Effector memory CD4-positive, alpha-beta T cell (primary cell): Measurements from ENCODE around the gene NHLH1.

Experiments
- DNase-seq, 3 donors: peaks; one replicate each; pipeline ENCODE4 v3.0.0-alpha.2; 2020
- H3K27ac ChIP-seq: 2 replicates; pipeline ENCODE4 v1.7.0; 2013; ENCODE audit warnings: mild to moderate bottlenecking, low read length, moderate library complexity; ENCODE audit not compliant: insufficient read depth, poor library complexity, severe bottlenecking
- H3K27me3 ChIP-seq: replicated peaks from 2 replicates; pipeline ENCODE4 v1.7.0; 2013; ENCODE audit warnings: mild to moderate bottlenecking, low read length; ENCODE audit not compliant: insufficient read depth, control insufficient read depth, poor library complexity, severe bottlenecking
- H3K36me3 ChIP-seq: 2 replicates; pipeline ENCODE4 v1.7.0; 2013; ENCODE audit warnings: mild to moderate bottlenecking, low read length, moderate library complexity; ENCODE audit not compliant: control insufficient read depth, insufficient read depth
- H3K4me1 ChIP-seq: 2 replicates; pipeline ENCODE4 v1.7.0; 2013; ENCODE audit warnings: low read length, mild to moderate bottlenecking; ENCODE audit not compliant: control insufficient read depth, insufficient read depth, poor library complexity, severe bottlenecking
- H3K4me3 ChIP-seq: 2 replicates; pipeline ENCODE4 v1.7.0; 2013; ENCODE audit warnings: low read length, low read depth, mild to moderate bottlenecking; ENCODE audit not compliant: insufficient read depth, poor library complexity, severe bottlenecking
- H3K9me3 ChIP-seq: 2 replicates; pipeline ENCODE4 v1.7.0; 2013; ENCODE audit warnings: mild to moderate bottlenecking, low read length, moderate library complexity; ENCODE audit not compliant: control insufficient read depth

The NHLH1 gene

GRCh38 chr1:160342526-160342925 lies 24.3 kb upstream of the NHLH1 start:
- peak overlapping the region; percentile 91 for H3K4me3 ChIP-seq
- peaks cover 16% of the 10 kb centered on the region for H3K4me1 ChIP-seq
- DNase-seq = no peak
- H3K36me3 ChIP-seq = peaks cover 33% of the 10 kb centered on the region
- H3K27me3 ChIP-seq = no peaks in the 10 kb centered on the region
- peak overlapping the region; percentile 93 for H3K27ac ChIP-seq
- H3K9me3 ChIP-seq = no peaks in the 10 kb centered on the region

GRCh38 chr1:160342953-160343869 lies 23.7 kb upstream of the NHLH1 start, which contains the start of the genes COPA and NCSTN:
TSS of gene COPA (minus strand) at chr1:160343250. CDS start at chr1:160343170, 80 bp downstream.
TSS of gene NCSTN (plus strand) at chr1:160343383. CDS start at chr1:160343397, 14 bp downstream.
- H3K9me3 ChIP-seq = no peaks in the 10 kb centered on the region
- peak; percentile 82 to 88 (median 83) for DNase-seq
- peak within 1 kb of the TSS; percentile 93 for H3K27ac ChIP-seq
- no peaks in the 10 kb centered on the region for H3K27me3 ChIP-seq
- H3K4me1 ChIP-seq = peaks cover 16% of the 10 kb centered on the region
- peaks cover 29% of the 10 kb centered on the region for H3K36me3 ChIP-seq
- peak within 1 kb of the TSS; percentile 91 for H3K4me3 ChIP-seq

GRCh38 chr1:160344241-160344640 lies 22.6 kb upstream of the NHLH1 start:
- Histone ChIP-seq H3K36me3 (peaks cover 28% of the 10 kb centered on the region), H3K27me3 (no peaks in the 10 kb centered on the region), H3K9me3 (no peaks in the 10 kb centered on the region), H3K27ac (no peak overlapping the region), H3K4me1 (peaks cover 16% of the 10 kb centered on the region), H3K4me3 (peak overlapping the region; percentile 91)
- DNase-seq = no peak

- Histone ChIP-seq H3K27ac (no peak overlapping the region), H3K4me1 (peaks cover 16% of the 10 kb centered on the region), H3K4me3 (no peak overlapping the region), H3K36me3 (peaks cover 28% of the 10 kb centered on the region), H3K27me3 (no peaks in the 10 kb centered on the region), H3K9me3 (no peaks in the 10 kb centered on the region)
- DNase-seq = no peak
Observed at GRCh38 chr1:160344936-160345335, 21.9 kb upstream of the NHLH1 start.

- H3K9me3 ChIP-seq = no peaks in the 10 kb centered on the region
- DNase-seq = no peak
- H3K27ac ChIP-seq = no peak overlapping the region
- H3K4me1 ChIP-seq = peaks cover 12% of the 10 kb centered on the region
- peaks cover 40% of the 10 kb centered on the region for H3K36me3 ChIP-seq
- no peaks in the 10 kb centered on the region for H3K27me3 ChIP-seq
- no peak overlapping the region for H3K4me3 ChIP-seq
Observed at GRCh38 chr1:160346463-160346862, 20.4 kb upstream of the NHLH1 start.

GRCh38 chr1:160346958-160347357 lies 19.9 kb upstream of the NHLH1 start:
- H3K27ac ChIP-seq = no peak overlapping the region
- no peaks in the 10 kb centered on the region for H3K27me3 ChIP-seq
- peaks cover 9% of the 10 kb centered on the region for H3K4me1 ChIP-seq
- peaks cover 45% of the 10 kb centered on the region for H3K36me3 ChIP-seq
- no peak overlapping the region for H3K4me3 ChIP-seq
- no peaks in the 10 kb centered on the region for H3K9me3 ChIP-seq
- DNase-seq = no peak

- no peak overlapping the region for H3K27ac ChIP-seq
- no peaks in the 10 kb centered on the region for H3K9me3 ChIP-seq
- peaks cover 92% of the 10 kb centered on the region for H3K36me3 ChIP-seq
- H3K27me3 ChIP-seq = no peaks in the 10 kb centered on the region
- no peak for DNase-seq
- no peak overlapping the region for H3K4me3 ChIP-seq
- H3K4me1 ChIP-seq = no peaks in the 10 kb centered on the region
Observed at GRCh38 chr1:160351629-160352028, 15.2 kb upstream of the NHLH1 start.

GRCh38 chr1:160352555-160352954 lies 14.3 kb upstream of the NHLH1 start:
- H3K36me3 ChIP-seq = peaks cover 94% of the 10 kb centered on the region
- DNase-seq = no peak
- no peak overlapping the region for H3K27ac ChIP-seq
- H3K4me1 ChIP-seq = no peaks in the 10 kb centered on the region
- no peak overlapping the region for H3K4me3 ChIP-seq
- no peaks in the 10 kb centered on the region for H3K9me3 ChIP-seq
- no peaks in the 10 kb centered on the region for H3K27me3 ChIP-seq

- no peaks in the 10 kb centered on the region for H3K9me3 ChIP-seq
- H3K4me3 ChIP-seq = no peak overlapping the region
- peaks cover 98% of the 10 kb centered on the region for H3K36me3 ChIP-seq
- no peak for DNase-seq
- no peak overlapping the region for H3K27ac ChIP-seq
- H3K4me1 ChIP-seq = no peaks in the 10 kb centered on the region
- H3K27me3 ChIP-seq = no peaks in the 10 kb centered on the region
Observed at GRCh38 chr1:160353223-160353622, 13.6 kb upstream of the NHLH1 start.

GRCh38 chr1:160354388-160354985 lies 12.4 kb upstream of the NHLH1 start:
- H3K9me3 ChIP-seq = no peaks in the 10 kb centered on the region
- H3K27me3 ChIP-seq = no peaks in the 10 kb centered on the region
- DNase-seq = no peak
- no peak overlapping the region for H3K4me3 ChIP-seq
- H3K36me3 ChIP-seq = peaks cover 90% of the 10 kb centered on the region
- H3K4me1 ChIP-seq = no peaks in the 10 kb centered on the region
- H3K27ac ChIP-seq = no peak overlapping the region
